NCI-H748 treated with DMSO at 0.1 percent for 48 hours (cell line): ENCODE results near the gene IL18BP.

Source experiments
- DNase-seq: peaks from one replicate; lab custom pipeline; 2025; lab: John Stamatoyannopoulos, UW

IL18BP gene

DNA sequence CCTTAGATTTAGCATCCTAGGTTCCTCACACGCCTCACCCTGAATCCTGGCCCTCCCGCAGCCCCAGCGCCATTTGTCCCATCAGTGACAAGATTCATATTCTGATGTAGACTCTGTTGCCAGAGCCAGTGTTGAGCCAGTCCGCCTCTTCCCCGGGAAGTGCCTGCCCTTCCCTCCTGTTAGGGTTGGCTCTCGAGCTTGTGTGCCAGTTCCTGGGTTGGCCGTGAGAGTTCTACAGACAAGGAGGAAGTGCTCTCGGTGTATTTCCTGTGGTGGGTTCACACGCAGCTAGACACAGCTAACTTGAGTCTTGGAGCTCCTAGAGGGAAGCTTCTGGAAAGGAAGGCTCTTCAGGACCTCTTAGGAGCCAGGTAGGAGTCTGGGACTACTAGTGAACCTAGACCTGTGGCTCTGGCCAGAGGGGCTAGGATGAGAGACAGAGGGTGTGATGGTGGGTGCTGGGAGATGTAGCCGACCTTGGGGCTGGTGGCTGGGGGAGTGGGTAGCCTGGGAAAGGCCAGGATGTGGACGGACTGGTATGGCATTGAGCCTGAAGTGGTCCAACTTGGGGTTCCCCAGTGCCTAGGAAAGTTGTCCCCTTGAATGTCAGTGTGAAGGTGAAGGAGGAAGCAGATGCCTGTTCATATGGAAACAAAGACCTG lies at the start of gene IL18BP:
Gene IL18BP (plus strand): TSS at position 261 of the 662 bp plus-strand sequence. CDS start 1,076 bp downstream, outside the sequence.
- no peak for DNase-seq

GRCh38 chr11:71949034-71949433 lies 49.7 kb upstream of the IL18BP start:
- no peak for DNase-seq

DNA sequence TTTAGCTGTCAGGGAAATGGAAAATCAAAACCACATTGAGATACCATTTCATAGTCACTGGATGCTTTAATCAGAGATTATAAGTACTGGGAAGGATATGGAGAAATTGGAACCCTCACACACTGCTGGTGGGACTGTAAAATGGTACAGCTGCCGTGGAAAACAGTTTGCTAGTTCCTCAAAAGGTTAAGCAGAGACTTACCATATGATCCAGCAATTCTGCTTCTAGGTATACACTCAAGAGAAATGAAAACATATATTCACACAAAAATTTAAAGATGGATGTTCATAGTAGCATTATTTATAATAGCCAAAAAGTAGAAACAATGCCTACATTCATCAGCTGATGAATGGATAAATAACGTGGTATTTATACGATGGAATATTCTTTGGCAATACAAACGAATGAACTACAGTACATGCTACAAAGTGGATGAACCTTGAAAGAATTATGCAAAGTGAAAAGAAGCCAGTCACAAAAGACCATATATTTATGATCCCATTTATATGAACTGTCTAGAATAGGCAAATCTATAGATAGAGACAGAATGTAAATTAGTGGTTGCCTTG lies 46.9 kb upstream of the IL18BP start:
- no peak for DNase-seq

- DNase-seq: no peak
Measured at GRCh38 chr11:71955898-71956456, 42.7 kb upstream of the IL18BP start.

DNA sequence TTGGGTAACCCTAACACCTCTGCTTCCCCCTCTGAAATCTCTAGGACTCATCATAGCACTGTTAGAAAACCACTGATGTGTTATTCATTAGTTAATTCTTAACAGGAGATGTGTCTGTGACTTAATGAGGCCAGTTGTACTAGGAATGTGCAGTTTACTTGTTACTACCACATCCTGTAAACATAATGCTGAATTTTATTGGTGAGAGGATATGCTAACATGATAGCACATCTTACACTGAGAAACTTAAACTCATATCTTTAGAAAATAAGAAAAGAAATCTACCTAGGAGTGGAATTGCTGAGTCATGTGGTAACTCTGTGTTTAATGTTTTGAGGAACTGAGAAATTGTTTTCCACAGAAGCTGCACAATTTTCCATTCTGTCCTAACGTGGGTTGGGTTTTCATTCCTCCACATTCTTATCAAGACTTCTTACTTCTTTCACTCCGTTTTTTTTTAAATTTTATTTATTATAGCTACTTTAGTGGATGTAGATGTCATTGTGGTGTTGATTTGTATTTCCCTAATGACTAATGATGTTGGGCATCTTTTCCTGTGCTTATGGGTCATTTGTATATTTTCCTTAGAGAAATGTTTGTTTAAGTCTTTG lies 36.2 kb upstream of the IL18BP start:
- no peak for DNase-seq

DNA sequence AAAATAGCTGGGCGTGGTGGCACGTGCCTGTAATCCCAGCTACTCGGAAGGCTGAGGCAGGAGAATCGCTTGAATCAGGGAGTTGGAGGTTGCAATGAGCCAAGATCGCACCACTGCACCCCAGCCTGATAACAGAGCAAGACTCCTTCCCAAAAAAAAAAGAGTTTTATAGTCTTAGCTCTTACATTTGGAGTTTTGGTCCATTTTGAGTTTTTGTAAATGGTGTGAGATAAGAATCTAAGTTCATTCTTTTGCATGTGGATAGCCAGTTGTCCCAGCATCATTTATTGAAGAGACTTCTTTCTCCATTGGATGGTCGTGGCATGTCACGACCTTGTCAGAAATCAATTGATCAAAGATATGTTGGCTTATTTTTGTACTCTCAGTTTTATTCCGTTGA lies 35.2 kb upstream of the IL18BP start:
- DNase-seq: no peak

DNA sequence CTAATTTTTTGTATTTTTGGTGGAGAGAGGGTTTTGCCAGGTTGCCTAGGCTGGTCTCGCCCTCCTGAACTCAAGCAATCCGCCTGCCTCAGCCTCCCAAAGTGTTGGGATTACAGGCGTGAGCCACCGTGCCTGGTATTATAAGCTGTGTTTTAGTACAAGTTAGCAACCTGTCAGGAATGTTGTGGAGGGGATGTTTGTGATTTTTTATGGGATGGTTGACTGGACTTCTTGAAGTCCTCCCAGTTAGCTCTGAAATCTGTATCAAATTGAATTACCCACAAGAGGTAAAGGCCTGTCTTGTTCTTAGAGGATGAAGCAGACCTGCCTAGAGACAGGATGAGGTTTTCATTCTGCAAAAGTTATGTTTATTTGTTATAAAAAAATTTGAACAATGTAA lies 34.1 kb upstream of the IL18BP start:
- no peak for DNase-seq

DNA sequence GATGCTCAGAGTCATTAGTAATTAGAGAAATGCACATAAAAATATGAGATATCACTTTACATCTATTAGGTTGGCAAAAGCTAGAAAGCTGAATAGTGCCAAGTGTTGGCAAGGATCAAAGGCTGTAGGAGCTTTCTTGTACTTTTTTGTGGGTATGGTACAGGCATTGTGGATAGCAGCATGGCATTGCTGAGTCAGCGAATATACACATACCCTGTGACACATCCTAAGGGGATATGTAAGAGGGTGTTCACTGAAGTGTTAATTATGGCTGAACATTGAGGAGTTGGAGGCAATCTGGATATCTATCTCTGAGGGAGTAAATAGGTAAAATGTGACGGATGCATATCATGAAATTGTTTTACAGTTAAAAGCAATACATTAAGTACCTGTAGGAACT lies 27.0 kb upstream of the IL18BP start:
- DNase-seq: no peak

GRCh38 chr11:71976551-71976950 lies 22.2 kb upstream of the IL18BP start:
- DNase-seq: no peak

GRCh38 chr11:71977090-71977489 lies 21.6 kb upstream of the IL18BP start:
- DNase-seq: no peak

DNA sequence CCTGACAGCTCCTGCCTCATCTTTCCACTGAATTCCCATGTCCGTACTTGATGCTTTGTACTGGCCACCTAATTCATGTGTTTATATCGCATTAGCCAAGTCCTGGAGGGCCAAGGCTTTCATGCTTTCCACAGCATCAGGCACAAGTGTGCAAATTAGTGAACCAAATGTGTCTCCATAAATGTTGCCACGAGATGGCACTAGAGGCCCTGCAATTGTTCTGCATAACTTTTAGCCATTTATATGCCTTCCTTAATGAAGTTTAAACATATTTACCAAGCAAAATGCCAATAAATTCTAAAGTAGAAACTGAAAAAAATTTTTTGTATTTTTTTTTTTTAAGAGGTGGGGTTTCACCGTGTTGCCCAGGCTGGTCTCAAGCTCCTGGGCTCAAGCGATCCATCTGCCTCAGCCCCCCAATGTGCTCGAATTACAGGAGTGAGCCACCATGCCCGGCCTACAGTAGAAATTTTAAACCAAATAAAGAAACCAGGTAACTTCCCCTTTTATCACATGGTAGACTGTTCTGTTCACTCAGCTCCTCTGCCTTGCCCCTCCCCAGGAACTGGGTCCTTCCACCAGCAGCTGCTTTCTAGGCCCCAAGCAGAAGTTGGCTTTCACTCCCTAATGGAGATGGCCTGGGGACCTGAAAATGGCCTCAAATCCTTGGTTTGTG lies 20.8 kb upstream of the IL18BP start:
- peak; percentile 23 for DNase-seq

- DNase-seq: no peak
Measured at GRCh38 chr11:71979094-71979493, 19.6 kb upstream of the IL18BP start.

GRCh38 chr11:71979602-71980001 lies 19.1 kb upstream of the IL18BP start:
- no peak for DNase-seq

GRCh38 chr11:71986131-71986530 lies 12.6 kb upstream of the IL18BP start:
- DNase-seq: no peak

- no peak for DNase-seq
Measured at GRCh38 chr11:71987521-71987920, 11.2 kb upstream of the IL18BP start.

- no peak for DNase-seq
Measured at GRCh38 chr11:71988050-71988449, 10.7 kb upstream of the IL18BP start.

- DNase-seq: no peak
Measured at GRCh38 chr11:71990701-71991100, 8.0 kb upstream of the IL18BP start.

GRCh38 chr11:71991494-71991893 lies 7.2 kb upstream of the IL18BP start:
- DNase-seq: no peak

GRCh38 chr11:71992136-71992730 lies 6.5 kb upstream of the IL18BP start:
- no peak for DNase-seq

DNA sequence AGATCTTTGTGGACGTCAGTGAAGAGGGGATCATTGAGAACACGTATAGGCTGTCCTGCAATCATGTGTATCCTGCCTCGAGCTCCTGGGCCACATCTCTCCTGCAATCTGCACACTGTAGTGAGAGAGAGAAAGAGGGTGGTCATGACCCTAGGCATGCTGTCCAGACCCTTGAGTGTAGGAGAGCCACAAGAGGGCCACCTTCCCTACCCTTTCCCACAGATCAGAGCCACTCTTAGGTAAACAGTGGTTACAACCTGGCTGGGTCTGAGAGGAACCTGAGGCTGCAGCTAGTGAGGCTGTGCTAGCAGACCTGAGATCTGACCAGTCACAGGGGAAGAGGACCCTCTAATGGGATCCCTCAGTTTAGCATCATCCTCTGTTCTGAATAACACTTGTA lies 3.9 kb upstream of the IL18BP start:
- DNase-seq: no peak

GRCh38 chr11:71995726-71996291 lies 2.9 kb upstream of the IL18BP start:
- DNase-seq: no peak

GRCh38 chr11:71996517-71996916 lies 2.2 kb upstream of the IL18BP start:
- no peak for DNase-seq
